Activated naive CD4-positive, alpha-beta T cell treated with anti-CD3 and anti-CD28 coated beads, Interleukin-2, amount 50 U/mL, for 16 hours (primary cell): Measurements from ENCODE around the gene HS6ST1.

Experiments used
- DNase-seq: peaks from one replicate; pipeline ENCODE4 v3.0.0-alpha.2; 2020

HS6ST1 gene

DNA sequence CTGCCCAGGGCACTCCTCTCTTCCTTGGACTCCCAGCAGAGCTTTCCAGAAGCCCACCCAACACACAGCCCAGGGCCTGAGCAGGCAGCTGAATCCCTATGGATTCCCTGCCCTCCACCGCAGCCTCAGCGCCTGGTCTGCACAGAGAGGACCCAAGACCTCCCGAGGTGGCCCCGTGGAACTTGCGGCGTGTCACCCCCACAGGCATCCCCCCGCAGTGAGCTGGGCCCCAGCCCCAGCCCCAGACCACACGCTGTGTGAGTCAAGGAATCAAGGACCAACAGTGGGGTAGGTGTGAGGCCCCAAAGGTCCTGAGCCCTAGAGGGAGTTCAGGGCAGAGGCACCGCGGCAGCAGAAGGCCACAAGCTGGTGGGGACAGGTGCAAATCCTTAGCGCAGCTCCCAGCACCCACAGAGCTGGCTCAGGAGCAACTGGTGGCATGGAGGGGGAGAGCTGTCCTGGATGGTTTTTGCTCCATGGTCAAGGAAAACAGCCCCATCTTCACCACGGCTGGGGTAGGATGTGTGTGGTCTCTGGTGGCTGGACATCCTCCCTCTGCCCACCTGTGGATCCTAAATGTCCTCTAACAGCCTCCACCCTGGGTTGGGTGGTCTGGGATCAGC is 8.5 kb downstream of the HS6ST1 start:
- DNase-seq, result peak; percentile 5

GRCh38 chr2:128309280-128310093 is 9.2 kb downstream of the HS6ST1 start:
- DNase-seq, result peak; percentile 9

GRCh38 chr2:128308889-128309279 is 9.8 kb downstream of the HS6ST1 start:
- DNase-seq, result peak; percentile 7

- peak; percentile 7 for DNase-seq
Observed at GRCh38 chr2:128308284-128308731, 10.4 kb downstream of the HS6ST1 start.

GRCh38 chr2:128307595-128307994 is 11.1 kb downstream of the HS6ST1 start:
- DNase-seq, result no peak

DNA sequence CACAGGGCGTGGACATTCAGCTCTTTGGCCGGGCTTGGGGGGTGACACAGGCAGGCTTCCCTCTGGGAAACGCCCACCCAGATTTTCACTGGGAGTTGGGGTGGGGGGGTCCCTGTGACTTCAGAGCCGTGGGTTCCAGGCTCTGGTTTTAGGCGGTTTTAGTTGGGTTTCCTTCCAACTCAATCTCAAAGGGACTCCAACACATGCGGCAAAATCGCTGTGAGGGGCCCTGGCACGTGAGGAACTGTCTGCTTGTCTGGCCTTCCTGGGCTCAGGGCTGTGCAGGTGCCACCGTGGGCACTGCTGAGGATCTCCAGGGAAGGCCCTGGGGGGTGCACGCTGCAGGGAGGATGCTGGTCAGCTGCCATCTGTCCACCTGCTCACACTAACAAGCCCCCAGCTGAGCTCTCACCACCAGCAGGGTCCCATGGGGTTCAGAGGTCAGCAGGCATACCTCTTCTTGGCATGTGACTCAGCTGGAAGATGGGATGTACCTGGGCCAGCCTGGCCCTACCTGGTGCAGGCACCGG is 11.7 kb downstream of the HS6ST1 start:
- no peak for DNase-seq

DNA sequence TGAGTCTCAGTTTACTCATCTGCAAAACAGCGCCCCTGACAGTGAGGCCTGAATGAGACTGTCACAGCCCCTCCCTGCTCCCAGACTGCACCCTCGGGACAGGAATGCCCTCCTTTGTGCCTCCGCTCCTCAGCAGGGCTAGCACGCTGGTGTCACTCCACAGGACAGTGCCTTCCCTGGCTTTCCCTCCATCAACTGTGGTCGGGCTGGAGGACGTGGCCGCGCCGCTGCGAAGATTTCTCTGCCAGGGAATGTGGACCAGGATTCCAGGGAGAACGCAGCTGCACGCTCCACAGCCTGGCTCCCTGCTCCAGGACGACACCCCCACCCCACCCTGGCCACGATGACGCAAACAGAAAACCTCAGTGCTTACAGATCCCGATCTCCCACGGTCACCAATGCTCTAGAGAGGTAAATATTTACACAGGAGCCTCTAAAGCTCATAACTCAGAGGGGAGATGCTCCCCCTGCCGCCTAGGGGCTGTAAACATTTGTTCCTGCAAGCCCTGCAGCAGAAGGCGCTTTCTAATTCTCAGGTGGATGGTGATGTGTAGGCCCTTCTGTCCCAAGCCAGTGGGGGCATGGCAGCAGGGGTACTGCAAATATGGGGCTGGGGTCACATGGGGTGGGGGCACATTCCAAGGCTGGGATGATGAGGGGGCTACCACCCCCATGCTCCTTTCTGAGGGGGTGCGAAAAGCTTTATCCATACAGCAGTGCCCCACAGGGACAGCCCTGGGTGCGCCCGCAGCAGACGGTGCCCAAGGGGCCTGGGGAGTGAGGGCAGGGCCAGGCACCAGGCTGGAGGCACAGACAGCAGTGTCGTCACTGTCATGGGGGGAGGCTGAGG is 12.4 kb downstream of the HS6ST1 start:
- DNase-seq, result no peak

- DNase-seq, result no peak
Observed at GRCh38 chr2:128305555-128306080, 13.1 kb downstream of the HS6ST1 start.

- no peak for DNase-seq
Observed at GRCh38 chr2:128304715-128305554, 13.7 kb downstream of the HS6ST1 start.

- no peak for DNase-seq
Observed at GRCh38 chr2:128304330-128304714, 14.3 kb downstream of the HS6ST1 start.

DNA sequence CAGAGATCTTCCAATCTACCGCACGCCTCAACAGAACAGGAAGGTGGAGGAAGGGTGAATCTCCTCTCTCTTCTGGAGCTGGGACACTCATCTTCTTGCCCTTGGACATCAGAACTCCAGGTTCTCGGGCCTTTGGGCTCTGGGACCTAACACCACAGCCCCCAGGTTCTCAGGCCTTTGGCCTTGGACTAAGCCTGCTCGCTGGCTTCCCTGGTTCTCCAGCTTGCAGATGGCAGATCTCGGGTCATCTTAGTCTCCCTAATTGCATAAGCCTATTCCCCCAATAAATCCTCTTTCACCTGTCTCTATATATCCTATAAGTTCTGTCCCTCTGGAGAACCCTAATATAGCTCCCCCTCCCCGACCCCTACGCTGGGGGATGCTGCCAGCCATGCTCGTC is 14.8 kb downstream of the HS6ST1 start:
- no peak for DNase-seq

GRCh38 chr2:128303095-128303791 is 15.4 kb downstream of the HS6ST1 start:
- DNase-seq, result no peak

GRCh38 chr2:128302744-128303067 is 16.0 kb downstream of the HS6ST1 start:
- DNase-seq, result no peak

DNA sequence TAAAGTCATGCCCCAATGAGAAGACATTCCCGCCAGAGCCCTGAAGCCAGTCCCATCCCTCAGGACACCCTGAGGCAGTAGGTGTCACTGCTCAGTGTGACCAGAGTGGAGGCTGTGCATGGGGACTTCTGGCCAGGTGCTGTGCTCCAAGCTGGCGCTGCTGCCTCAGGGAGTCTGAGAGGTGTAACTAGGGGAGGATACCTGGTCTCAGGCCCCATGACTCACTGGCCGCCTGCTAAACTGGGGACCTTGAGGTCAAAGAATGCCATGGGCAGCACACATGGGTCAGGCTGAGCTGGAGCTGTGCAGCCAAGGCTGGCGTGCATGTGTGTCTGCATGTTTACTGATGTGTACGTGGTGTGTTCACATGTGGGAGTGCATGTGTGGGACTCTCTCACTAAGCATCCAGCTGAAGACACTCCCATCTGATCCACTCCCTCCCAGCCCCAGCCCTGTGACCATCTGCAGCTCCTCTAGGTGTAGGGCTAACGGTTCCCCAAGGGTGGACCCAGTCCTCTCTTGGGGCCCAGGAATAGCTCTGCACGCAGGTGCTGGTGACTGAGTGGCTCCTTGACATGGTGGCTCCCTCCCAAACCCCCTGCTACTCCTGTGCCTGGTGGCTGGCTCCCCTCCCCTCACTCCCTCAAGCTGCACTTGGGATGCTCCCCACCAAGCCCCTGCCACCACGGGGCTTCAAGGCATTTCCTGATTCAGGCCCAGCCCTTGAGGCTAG is 16.5 kb downstream of the HS6ST1 start:
- DNase-seq, result no peak

GRCh38 chr2:128301501-128301966 is 17.1 kb downstream of the HS6ST1 start:
- DNase-seq, result no peak

DNA sequence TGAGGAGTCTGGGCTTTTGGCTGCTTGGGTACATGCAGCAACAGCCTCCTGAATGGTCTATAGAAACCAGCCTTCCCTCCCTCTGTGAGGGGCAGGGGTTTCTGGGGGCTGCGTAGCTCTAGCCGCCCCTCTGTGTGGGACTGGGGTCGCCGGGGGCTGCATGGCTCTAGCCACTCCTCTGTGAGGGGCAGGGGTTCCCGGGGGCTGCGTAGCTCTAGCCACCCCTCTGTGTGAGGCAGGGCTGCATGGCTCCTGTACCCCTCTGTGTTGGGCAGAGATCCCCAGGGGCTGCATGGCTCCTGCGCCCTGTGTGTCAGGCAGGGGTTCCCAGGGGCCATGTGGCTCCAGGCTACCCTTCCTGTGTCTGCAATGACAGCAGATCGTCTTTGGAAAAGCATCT is 17.6 kb downstream of the HS6ST1 start:
- DNase-seq, result no peak

GRCh38 chr2:128300151-128301020 is 18.3 kb downstream of the HS6ST1 start:
- DNase-seq, result no peak

- no peak for DNase-seq
Observed at GRCh38 chr2:128299628-128300027, 19.0 kb downstream of the HS6ST1 start.

- no peak for DNase-seq
Observed at GRCh38 chr2:128298846-128299507, 19.7 kb downstream of the HS6ST1 start.
